Fibroblast of skin of scalp (primary cell): ENCODE measurements around the gene INPP5A.
A peak's percentile ranks its signal among the peaks of the same experiment; 100 is the strongest.
"Not testable (repeated sequence)": the region's sequence is repeated elsewhere in the genome, so short reads cannot be mapped to it uniquely, and the experiment has no call there.

Source experiments
- DNase-seq: peaks from one replicate; pipeline ENCODE4 v3.0.0-alpha.2; 2013

INPP5A gene

DNA sequence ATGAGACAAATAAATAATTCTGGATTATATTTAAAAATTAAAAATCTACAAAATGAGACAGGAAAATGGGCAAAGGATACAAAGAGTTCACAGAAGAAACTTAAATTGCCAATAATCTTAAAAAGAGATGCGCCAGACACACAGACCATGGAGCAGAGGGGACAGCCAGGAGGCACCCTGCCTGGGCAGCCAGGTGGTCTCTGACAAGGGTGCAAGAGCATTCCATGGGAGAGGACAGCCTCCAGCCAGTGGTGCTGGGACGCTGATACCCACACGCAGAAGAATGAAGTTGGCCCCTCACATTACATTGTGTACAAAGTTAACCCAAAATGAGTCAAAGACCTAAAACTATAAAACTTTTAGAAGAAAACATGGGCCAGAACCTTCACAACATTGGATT lies 142.1 kb downstream of the INPP5A start:
- no peak for DNase-seq

DNA sequence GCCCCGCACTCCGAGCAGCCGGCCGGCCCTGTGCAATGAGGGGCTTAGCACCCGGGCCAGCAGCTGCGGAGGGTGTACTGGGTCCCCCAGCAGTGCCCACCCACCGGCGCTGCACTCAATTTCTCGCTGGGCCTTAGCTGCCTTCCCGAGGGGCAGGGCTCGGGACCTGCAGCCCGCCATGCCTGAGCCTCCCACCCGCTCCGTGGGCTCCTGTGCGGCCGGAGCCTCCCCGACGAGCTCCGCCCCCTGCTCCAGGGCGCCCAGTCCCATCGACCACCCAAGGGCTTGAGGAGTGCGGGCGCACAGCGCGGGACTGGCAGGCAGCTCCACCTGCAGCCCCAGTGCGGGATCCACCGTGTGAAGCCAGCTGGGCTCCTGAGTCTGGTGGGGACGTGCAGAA lies 143.2 kb downstream of the INPP5A start:
- not testable (repeated sequence) for DNase-seq

DNA sequence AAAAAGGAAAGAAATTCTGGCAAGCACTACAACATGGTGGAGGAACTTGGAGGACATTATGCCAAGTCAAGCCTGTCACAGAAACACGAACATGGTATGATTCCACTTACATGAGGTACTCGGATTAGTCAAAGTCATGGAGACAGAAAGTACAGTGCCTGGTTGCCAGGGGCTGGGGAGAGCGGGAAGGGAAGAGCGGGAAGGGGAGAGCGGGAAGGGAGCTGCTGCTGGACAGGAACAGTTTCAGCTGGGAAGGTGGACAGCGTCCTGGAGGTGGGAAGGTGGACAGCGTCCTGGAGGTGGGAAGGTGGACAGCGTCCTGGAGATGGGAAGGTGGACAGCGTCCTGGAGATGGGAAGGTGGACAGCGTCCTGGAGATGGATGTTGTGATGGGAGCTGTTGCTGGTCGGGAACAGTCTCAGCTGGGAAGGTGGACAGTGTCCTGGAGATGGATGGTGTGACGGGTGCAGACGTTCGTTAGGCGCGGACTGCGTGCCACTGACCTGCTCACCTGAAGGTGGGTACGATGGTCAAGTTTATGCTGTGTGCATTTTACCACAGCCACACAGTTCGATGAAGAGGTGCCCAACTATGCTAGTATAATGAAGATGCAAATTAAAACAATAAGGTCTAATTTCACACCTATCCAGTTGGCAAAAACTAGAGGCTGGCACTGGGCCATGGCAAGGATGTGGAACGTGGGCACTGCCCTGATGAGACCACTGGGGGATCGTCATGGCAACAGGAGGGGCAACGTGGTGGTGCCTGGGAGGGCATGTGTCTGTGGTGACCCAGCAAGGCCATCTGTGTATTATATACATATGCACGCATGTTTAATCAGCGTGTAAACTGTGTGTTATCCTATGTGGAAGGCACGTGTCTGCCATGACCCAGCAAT lies 144.5 kb downstream of the INPP5A start:
- DNase-seq: no peak

DNA sequence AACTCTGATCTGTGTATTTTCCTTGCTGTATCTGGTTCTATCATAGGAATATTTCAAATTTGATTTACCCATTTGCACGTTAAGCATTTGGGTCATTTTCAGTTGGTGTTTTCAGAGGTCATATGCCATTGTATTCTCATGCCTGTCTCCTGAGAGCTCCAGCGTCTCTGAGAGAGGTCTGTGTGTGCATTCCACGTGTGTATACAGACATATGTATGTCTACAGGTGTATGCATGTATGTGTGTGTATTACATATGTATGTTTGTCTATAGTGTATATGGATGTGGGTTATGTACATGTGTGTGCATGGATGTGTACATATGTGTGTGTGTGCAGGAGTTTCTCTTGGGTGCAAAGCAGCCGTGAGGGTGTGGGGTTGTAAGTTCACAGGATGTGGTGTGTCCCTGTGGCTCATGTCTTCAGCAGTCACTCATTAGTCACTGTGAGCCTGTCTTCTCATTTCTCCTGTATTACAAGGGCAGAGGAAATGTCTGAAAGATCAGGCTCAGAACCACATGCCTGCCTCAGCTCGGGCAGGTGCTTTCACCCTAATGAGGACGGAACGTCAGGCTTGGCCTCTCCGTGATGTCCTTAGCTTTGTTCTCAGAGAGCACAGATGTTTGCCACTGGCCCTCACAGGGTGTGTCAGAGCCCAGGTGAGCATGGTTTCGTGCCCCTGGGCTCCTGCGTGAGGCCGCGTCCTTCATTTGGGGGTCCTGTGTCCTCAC lies 146.7 kb downstream of the INPP5A start:
- DNase-seq: peak; percentile 13

DNA sequence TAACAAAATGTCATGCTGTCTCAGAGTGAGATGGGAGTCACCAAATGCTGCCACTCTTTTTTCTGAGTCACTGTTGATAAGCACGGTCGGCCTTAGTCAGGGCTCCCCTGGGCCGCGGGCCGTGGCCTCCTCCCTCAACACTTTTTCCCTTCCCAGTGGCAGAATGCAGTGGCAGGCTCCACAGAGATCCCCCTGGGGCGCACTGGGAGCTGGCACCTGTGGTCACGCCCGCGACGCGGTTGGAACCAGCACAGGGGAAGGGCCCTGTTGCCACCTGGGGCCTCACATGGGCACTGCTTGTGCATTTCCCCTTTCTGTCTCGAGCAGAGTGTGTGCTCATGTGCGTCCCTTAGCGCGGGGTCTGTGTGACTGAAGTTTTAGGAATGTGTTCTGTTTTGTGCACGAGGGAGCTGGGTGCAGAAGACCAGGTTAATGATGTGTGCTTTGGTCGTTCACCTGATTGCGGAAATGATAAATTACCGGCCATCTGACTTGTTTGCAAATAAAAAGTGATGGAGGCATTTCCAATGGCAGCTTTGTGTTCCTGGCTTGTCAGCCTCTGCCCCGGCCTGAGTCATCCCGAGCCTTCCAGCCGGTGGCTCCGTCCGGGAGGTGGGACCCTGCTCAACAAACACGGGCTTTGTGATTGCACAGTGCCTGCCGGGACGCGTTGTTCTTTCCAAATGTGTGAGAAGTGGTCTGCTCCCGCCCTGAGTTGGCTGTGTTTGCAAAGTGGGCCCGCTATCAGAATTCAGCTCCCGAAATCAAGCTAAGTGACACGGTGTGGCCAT lies 147.7 kb downstream of the INPP5A start:
- no peak for DNase-seq

DNA sequence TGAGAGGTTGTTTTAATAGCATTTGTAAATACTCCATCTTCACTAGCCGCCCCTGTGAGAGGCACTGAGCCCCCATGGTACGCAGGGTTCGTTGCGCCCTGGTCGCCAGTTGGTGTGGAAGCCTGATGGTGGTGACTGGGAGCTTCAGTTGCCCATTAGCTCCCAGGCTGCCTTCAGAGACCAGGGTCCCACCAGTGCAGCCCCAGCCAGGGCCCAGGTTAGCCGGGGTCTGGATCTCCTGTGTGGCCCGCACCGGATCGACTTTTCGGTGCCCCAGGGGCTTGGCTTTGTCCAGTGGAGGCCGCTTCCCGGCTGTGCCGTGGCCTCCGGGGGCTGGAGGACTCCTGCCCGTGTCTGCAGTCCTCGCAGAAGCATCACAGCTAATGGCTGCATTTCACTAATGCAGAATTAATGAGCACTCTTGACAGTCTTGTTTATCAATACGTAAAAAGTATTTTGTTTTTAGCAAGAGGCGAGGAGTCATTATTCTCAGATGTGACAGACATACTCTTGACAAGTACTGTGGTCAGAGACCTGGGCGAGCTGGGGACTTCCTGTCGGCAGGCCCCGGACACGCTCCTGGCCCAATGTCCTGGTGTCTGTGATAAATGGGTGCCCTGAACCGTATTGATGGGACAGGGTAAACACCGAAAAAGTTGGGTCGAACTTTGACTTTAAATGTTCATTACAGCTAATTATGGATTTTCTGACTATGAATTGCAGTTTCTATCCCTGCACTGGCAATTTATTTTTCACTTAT lies 148.5 kb downstream of the INPP5A start:
- DNase-seq: no peak

DNA sequence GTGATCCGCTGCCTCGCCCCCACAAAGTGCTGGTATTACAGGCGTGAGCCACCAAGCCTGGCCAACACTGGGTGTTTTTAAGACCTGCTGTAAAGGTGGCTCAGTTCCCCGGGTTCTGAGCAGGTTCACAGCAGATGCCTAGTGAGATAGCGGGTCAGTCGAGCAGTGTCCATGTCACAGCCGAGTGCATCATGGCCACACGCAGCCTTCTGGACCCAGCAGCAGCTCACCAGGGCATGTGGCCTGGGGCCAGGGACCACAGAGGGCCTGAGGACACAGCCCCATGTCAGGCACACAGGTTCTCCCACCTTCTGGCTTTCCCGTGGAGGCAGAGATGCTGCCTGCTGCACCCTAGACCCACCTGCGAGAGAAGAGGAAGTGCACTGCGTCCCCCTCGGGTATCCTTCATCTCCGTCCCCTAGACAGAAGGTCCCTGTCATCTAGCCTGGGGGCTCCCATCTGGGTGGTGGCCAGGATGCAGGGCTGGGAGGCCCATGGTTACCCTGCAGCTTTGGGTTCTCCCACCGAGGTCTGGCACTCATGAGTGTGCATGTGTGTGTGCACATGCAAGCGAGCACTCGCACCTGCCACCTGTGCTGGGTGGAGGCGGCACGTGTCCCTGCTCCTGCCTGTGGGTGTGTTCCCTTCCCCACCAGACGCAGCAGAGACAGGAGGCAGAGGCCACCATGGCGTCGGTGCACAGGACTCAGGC lies 149.8 kb downstream of the INPP5A start:
- no peak for DNase-seq

DNA sequence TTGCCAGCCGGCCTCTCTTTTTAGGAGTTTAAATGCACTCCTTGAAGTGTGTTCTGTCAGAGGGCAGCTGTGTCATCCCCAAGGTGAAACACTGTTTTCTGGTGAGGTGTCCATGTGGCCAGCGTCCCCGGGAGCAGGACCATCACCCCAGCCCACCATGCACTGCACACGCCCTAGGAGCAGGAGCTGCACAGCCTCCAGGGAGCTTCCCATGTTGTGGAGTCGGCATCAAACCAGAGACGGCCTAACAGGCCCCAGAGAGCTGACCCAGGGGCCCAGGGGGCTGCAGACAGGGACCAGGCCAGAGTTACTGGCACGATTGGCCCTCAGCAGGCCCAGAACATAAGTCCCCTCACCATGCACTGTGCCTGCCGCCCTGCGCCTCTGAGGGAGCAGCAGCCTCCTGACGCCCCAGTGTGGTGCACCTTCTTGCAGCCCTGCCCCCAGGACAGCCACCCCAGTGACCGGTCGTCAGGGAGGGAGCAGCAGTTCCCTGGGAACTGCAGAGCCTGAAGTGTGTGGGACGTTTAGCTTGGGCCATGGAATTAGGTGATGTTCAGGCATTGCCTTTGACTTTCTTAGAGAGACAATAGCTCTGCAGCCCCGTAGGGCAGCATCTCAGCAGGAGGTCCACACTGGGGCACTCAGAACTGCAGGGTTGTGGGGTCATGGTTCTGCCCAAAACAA lies 150.4 kb downstream of the INPP5A start:
- no peak for DNase-seq

DNA sequence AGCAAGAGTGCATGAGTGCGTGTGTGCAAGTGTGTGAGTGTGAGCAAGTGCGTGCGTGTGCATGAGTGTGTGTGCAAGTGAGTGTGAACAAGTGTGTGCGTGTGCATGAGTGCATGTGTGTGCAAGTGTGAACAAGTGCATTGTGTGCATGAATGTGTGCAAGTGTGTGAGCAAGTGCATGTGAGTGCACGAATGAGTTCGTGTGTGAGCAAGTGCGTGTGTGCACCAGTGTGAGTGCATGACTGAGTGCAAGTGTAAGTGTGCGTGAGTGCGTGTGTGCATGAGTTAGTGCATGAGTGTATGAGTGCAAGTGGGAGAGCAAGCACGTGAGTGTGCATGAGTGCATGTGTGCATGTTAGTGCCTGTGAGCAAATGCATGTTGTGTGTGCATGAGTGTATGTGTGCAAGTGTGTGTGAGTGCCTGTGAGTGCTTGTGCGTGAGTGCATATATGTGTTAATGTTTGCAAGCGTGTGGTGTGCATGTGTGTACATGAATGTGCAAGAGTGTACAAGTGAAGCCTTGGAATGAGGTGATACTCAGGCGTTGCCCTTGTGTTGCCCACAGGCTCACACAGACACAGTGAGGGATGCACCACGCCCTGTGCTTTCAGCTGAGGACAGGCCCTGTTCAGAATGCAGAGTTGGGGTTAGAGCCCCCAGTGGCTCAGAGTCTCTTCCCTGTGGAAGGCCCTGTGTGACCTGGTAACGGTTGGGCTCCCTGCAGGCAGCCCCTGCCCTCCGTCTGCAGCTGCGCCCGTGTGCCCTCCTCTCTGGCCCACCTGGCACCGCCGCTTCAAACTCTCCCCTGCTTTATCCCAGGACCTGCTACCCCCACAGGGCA lies 151.2 kb downstream of the INPP5A start:
- DNase-seq: no peak

DNA sequence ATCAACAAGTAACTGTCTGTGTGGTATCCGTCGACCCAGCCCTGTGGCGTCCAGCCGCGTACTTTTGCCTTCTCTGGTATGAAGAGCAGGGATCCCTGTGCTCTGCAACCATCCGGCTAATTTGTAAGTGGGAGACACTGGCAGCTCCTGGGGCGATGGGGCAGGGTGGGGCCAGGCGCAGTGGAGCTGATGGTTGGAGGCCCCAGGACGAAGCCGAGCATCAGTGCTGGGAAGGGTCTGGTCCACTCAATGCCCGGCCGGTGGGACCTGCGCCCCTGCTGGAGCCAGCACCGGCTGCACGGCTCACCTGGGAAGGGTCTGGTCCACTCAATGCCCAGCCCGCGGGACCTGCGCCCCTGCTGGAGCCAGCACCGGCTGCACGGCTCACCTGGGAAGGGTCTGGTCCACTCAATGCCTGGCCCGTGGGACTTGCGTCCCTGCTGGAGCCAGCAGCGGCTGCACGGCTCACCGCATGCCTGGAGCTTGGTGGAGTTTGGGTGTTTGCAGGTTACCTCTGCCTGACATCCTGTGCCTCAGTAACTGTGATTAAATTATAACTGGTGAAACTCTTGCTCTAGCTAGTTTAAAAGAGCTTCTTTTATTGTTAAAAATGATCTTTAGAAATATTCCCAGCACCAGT lies 152.3 kb downstream of the INPP5A start:
- DNase-seq: no peak

DNA sequence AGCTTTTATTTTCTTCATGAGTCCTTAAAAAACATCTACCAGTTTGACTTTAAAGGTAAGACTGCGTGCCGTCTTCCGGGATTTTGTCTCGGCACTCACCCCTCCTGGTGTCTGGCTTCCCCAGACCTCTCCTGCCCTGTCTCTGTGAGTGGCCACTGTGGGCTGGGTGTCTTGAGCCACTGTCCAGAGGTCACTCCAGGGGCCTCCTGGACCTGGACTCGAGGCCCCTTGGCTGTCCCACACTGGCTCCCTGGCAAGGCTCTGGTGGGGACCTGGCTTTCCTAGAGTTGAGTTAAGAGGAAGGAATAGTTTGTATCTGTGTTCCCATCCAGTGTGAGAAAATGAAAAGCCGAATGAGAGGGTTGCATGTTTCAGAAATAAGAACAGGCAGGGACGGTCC lies 152.8 kb downstream of the INPP5A start:
- no peak for DNase-seq

DNA sequence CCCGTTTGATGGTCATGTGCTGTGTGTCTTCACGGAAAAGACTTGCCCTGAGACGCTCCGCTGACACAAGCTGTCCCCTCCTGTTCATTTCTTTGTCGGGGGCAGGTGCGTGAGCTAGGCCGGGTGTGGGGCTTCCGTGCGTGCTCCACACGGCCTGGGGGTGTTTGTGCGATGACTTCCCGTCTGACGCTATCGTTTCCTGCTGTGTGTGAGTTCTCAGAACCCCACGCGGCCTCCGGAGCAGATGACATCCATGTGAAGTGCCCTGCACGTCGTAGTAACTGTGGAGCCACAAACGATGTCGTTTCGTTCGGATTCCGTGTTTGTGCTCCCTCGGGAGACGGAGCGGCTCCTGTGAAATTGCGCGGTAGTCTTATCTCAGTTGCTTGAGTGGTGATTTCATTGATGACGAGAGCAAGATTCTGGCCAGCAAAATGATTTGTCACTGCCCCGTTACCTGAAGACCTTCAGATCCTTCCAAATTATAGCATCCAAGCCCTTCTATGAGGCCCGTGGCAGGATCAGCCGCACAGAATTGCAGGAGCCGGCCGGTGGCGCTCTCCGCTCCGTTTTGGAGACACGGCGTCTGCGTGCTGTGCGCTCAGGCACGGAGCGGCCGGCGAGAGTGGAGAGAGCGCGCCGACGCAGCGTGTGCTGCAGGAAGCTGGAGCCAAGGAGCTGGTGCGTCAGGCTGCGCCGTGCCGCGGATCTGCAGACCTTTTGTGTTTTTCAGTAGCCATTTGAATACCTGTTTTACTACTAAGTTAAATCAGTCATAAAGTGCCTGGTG lies 153.4 kb downstream of the INPP5A start:
- no peak for DNase-seq

DNA sequence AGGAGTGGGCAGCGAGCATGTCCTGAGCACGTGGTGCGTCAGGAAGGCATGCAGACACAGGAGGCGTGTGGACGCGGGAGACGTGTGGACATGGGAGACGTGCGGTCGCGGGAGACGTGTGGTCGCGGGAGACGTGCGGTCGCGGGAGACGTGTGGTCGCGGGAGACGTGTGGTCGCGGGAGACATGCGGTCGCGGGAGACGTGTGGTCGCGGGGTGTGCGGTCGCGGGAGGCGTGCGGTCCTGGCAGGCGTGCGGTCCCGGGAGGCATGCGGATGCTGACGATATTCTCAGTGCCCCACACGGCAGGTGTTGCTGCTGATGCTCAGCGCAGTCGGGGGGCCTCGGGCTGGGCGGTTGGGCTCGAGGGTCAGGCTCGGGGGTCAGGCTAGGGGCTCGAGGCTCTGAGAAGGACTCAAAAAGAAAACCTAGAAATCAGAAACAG lies 154.1 kb downstream of the INPP5A start:
- DNase-seq: no peak

DNA sequence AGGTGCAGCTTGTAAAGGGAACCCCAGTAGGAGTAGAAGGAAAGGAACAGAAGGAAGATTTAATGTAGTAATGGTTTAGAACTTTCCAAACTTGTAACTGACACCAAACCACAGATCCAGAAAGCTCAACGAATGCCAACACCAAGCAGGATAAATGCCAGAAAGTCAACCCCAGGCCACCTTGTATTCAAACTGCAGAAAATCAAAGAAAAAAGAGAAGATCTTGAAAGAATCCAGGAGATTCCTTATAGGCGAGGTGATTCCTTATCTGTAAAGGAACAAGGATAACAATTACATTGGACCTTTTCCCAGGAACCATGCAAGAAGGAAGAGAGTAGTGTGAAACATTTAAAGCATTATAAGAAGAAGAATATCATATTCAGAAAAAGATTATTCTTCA lies 154.7 kb downstream of the INPP5A start:
- DNase-seq: no peak

DNA sequence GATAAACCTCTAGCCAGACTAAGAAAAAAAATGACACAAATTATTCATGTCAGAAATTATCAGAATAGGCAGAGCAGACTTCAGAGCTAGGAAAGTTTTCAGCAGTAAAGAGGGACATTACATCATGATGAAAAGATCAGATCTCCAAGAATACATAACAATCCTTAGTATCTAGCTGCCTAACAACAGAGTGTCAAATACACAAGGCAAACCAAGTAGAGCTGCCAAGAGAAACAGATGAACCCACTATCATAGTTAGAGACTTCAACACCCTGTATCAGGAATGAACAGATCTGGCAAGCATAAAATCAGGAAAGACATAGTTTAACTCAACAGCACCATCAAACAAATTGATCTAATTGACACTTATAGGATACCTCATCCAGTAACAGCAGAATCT lies 156.1 kb downstream of the INPP5A start:
- peak; percentile 6 for DNase-seq

DNA sequence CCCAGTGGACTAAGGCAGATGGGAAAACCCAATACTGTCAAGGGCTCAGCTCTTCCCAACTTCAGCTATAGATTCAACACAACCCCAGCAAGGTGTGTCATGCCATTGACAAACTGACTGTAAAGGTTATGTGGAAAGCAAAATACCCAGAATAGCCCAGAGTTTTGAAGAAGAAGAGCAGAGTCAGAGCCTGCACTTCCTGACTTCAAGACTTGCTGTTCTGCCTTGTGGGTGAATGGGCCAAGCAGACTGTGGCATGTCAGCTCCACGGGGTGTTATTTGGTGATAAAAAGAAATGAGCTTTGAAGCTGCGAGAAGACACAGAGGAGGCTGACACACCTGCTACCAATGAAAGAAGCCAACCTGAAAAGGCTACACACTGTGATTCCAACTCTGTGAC lies 158.6 kb downstream of the INPP5A start:
- DNase-seq: no peak

DNA sequence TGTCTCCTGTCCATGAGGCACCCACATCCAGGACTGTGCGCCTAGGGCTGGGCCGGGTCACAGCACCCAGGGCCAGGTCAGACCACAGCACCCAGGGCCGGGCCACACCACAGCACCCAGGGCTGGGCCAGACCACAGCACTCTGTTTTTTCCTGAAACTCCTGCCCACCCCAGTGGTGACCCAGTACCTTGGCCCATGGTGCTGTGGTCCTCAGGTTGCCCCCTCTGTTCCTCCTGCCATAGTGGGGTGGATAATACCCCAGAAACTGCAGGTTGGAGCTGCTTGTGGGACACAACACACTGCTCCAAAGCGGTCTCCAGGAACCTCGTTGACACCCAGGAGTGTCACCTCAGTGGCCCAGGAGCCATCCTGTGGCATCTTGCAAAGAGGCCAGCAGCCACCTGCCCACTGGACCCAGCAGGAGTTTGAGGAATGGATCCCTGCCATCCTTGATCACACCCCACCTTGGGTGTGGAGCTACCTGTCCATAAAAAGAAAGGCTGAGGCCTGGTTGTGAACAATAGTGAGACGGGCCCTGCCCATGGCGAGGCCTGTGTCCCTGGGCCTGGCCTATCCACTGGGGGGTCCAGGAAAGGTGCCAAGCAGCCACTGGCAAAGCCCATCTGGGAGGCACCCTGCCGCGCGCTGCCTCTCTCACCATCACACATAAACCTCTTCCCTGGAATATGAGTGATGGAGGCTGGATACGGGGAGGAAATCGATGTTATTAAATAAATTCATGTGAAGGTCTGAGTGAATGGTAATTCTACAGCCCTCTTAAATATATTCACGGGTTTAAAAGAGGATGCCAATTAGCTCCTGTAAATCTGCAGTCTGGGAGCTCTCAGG lies 159.4 kb downstream of the INPP5A start:
- DNase-seq: no peak
